GM19351 (cell line): ENCODE data around the gene GRAPL.
"Not testable (repeated sequence)": the region's sequence is repeated elsewhere in the genome, so short reads cannot be mapped to it uniquely, and the experiment has no call there.

Experiments
- ATAC-seq: cut with Tn5 transposase; IDR thresholded peaks from one replicate; pipeline ENCODE4 v1.9.1; 2021; ENCODE audit warnings: mild to moderate bottlenecking, moderate library complexity; ENCODE audit not compliant: unreplicated experiment

GRAPL gene

GRCh38 chr17:19187883-19188869 lies 60.8 kb downstream of the GRAPL start:
- peak; percentile 63 for ATAC-seq

GRCh38 chr17:19188870-19189708 lies 61.7 kb downstream of the GRAPL start:
- ATAC-seq: peak; percentile 48

- not testable (repeated sequence) for ATAC-seq
These were observed 62.5 kb downstream of the GRAPL start for GRCh38 chr17:19189781-19190405.

- peak; percentile 75 for ATAC-seq
These were observed 69.2 kb downstream of the GRAPL start for GRCh38 chr17:19196382-19197204.

GRCh38 chr17:19202448-19202847 lies 75.1 kb downstream of the GRAPL start:
- peak; percentile 69 for ATAC-seq

- ATAC-seq: not testable (repeated sequence)
These were observed 76.0 kb downstream of the GRAPL start for GRCh38 chr17:19203429-19203828.
